ENCODE data around the gene CCL22. TPM values are rescaled to one million over a fixed set of nuclear protein-coding genes. Genes with fewer than 3 reads are reported as not detected.

Gene CCL22, protein sequence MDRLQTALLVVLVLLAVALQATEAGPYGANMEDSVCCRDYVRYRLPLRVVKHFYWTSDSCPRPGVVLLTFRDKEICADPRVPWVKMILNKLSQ
- total RNA-seq: under 1 TPM in 1 of 10 donors, not detected in 9; 0.60 TPM
- under 1 TPM in 1 of 2 donors, not detected in 1; 0.07 TPM for polyA plus RNA-seq
- long read RNA-seq, donor 1: 0 reads
- long read RNA-seq, donor 2: 0 reads
- long read RNA-seq, donor 3: 0 reads

DNA sequence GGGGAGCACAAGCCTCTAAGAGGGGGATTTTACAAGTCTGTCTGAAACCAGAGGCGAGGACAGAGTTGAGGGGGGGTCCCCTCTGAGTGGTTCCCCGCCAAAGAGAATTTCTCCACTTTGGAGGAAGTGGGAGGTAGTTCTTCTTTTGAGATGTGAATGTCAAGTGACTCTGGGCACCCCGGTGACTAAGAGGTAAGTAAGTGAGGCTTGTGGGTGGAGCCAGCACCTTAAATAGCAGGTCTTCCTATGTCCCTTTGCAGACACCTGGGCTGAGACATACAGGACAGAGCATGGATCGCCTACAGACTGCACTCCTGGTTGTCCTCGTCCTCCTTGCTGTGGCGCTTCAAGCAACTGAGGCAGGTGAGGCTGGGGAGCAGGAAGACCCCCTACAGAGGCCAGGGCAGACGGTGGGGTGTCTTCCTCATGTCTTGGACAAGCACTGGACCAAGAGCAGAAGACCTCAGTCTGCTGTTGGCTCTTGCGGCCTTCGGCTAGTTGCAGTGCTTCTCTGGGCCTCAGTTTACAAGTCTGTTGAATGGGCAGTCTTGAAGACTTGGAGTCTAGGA, at the start of gene CCL22:
CCL22 (plus strand) TSS at position 257 of the 569 bp plus-strand sequence; CDS start at position 291, 34 bp downstream.
- TF ChIP-seq, protein P1, sequence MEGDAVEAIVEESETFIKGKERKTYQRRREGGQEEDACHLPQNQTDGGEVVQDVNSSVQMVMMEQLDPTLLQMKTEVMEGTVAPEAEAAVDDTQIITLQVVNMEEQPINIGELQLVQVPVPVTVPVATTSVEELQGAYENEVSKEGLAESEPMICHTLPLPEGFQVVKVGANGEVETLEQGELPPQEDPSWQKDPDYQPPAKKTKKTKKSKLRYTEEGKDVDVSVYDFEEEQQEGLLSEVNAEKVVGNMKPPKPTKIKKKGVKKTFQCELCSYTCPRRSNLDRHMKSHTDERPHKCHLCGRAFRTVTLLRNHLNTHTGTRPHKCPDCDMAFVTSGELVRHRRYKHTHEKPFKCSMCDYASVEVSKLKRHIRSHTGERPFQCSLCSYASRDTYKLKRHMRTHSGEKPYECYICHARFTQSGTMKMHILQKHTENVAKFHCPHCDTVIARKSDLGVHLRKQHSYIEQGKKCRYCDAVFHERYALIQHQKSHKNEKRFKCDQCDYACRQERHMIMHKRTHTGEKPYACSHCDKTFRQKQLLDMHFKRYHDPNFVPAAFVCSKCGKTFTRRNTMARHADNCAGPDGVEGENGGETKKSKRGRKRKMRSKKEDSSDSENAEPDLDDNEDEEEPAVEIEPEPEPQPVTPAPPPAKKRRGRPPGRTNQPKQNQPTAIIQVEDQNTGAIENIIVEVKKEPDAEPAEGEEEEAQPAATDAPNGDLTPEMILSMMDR (IDR thresholded peaks at IDR 0.05): no peak
- no peak within 1 kb of the TSS for H3K27ac ChIP-seq
- no peaks in the 10 kb centered on the region for H3K36me3 ChIP-seq
- no peaks in the 10 kb centered on the region for H3K27me3 ChIP-seq
- H3K4me1 ChIP-seq: peaks cover 0 to 4% (median 0%) of the 10 kb centered on the region in 9 donors
- 86 to 92% methylated on average over 9 of the region's 9 CpGs for WGBS, 2 donors
- DNase-seq: no peak
- H3K4me3 ChIP-seq: no peak within 1 kb of the TSS
- ATAC-seq: no peak
- intact Hi-C loops (cut with DNase I): no loop called here
- no peaks in the 10 kb centered on the region for H3K9me3 ChIP-seq

DNA sequence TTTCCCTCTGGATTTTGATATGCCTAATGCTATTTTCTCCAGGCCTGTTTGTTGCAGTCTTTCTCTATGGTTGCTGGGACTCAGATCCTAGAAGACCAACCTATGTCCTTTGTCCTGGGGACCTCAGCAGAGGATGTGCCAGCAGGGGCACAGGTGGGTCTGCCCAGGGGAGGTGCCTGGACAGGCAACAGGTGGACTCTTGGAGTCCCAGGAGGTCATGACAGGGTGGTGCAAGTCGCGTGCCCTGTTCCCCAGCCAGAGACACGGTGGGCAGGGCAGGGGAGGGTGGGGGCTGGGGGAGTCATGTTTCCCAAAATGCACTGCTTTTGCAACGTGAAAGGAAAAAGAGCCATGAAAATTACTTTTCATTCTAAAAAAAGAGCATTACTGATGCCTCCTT, 47.8 kb upstream of the CCL22 start:
- DNase-seq (no peak), ATAC-seq (no peak)
- Histone ChIP-seq H3K36me3 (no peaks in the 10 kb centered on the region), H3K27me3 (no peaks in the 10 kb centered on the region), H3K4me1 (peaks cover 0 to 34% (median 21%) of the 10 kb centered on the region in 9 donors), H3K27ac (peak overlapping the region in 3 of 10 donors; percentile 21 to 49 (median 25)), H3K9me3 (no peaks in the 10 kb centered on the region), H3K4me3 (no peak overlapping the region)
- intact Hi-C loops (cut with DNase I): no loop called here
- 36 to 46% methylated on average over 4 of the region's 4 CpGs for WGBS, 2 donors
- TF ChIP-seq, protein P1 (IDR thresholded peaks at IDR 0.05): no peak

DNA sequence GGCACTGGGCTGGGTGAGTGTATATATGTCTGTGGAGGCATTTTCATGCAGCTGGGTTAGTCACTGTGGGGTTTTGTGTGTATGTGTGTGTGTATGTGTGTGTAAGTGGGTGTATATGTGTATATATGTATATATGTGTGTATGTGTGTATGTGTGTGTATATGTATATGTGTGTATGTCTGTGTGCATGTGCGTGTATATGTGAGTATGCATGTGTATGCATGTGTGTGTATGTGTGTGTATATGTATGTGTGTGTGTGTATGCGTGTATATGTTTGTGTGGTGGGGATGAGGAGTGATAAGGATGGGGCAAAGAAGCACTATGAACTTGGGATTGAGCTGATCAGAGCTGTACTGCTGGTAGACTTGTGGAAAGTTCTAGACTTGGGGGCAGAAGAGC, 45.1 kb upstream of the CCL22 start:
- TF ChIP-seq, protein P1 (IDR thresholded peaks at IDR 0.05): no peak
- no peak for DNase-seq
- WGBS, 2 donors: 91 to 92% methylated on average over 2 of the region's 2 CpGs
- intact Hi-C loops (cut with DNase I): no loop called here
- Histone ChIP-seq H3K36me3 (no peaks in the 10 kb centered on the region), H3K27me3 (no peaks in the 10 kb centered on the region), H3K4me1 (peaks cover 0 to 60% (median 44%) of the 10 kb centered on the region in 9 donors), H3K27ac (peak overlapping the region in 1 of 10 donors; percentile 58), H3K9me3 (no peaks in the 10 kb centered on the region), H3K4me3 (no peak overlapping the region)
- ATAC-seq: no peak

DNA sequence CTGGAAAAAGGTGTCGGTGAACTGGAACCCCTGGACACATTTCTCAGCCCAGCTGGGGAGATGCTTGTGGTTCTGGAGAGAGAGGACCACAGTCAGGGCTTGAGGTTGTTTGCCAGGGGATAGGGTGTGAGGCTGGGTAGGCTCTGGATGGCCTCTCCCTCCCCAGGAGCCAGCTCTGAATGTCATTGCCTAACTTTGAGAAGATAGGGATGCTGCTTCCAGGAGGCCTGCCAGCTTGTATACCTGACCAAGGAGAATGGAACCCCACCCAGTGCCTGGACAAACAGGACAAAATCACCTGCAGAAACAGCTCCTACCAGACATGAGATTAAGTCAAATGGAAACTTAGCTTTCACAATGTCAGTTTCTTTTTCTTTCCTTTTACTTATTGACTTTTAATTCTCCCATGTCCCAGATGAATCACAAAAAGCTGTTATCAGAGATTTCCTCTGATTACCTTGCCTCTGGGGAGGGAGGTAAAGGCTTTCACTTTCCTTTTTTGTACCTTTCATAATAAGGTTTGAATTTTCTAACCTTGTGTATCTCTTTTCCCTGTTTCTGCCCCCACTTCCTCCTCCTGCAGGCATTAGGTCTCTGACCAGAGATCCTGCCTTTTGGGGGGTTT, 44.3 kb upstream of the CCL22 start:
- Histone ChIP-seq H3K27ac (peak overlapping the region in 5 of 10 donors; percentile 12 to 58 (median 44)), H3K9me3 (no peaks in the 10 kb centered on the region), H3K4me1 (peaks cover 0 to 66% (median 44%) of the 10 kb centered on the region in 9 donors), H3K4me3 (no peak overlapping the region), H3K27me3 (no peaks in the 10 kb centered on the region), H3K36me3 (no peaks in the 10 kb centered on the region)
- 71% methylated on average over 1 of the region's 1 CpG for WGBS, 2 donors
- DNase-seq (no peak), ATAC-seq (no peak)
- TF ChIP-seq, protein P1 (IDR thresholded peaks at IDR 0.05): no peak
- intact Hi-C loops (cut with DNase I): no loop called here
